ENCODE results near the gene RNASE4.
A peak's percentile ranks its signal among the peaks of the same experiment; 100 is the strongest.

RNASE4 gene

DNA sequence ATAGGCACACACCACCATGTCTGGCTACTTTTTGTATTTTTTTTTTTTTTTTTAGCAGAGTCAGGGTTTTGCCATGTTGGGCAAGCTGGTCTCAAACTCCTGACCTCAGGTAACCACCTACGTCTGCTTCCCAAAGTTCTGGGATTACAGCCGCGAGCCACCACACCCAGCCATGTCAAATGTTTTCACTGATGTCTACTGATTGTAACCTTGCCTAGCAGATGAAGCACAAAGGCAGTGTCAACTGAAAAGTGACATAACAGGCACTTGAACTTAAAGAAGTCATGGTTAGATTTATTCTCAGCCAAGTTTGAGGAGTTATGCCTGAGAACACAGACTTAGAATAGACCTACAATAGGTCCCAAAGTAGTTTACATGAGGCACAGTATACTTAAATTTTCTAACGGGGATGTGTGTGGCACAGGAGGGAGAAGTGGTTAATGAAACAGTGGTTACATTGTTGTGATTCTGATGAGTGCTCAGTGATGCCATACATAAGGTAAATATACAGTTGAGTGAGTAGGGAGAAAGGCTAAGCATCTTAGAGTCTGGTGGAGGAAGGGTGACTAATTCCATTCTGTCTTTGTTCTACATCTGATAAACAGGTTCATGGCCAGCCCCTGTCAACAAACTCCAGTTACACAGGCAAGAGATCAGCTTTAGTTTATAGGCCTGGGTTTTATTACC is 12.6 kb upstream of the RNASE4 start:
- no peak for DNase-seq (ENCODE audit: low read depth in 2 of 3, low spot score in 1 of 3)

DNA sequence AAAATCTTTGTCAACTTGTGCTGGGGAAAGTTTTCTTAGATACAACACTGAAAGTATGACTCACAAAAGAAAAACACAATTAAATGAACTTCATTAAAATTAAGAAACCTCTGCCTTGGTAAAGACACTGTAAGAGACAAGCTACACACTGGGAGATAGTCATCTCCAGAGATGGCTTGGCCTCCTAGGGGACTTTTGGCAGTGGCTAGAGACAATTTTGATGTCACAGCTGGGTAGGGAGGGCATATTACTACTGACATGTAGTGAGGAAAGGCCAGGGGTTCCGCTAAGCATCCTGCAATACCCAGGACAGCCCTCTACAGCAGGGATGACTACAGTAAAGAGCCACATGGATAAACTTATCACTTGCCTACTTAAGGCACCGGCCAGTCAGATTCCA is 8.7 kb upstream of the RNASE4 start:
- DNase-seq (ENCODE audit: low read depth in 2 of 3, low spot score in 1 of 3), result no peak

- no peak for DNase-seq (ENCODE audit: low read depth in 2 of 3, low spot score in 1 of 3)
Observed at GRCh38 chr14:20676072-20676471, 8.3 kb upstream of the RNASE4 start.

GRCh38 chr14:20679907-20680306 is 4.5 kb upstream of the RNASE4 start:
- no peak for DNase-seq (ENCODE audit: low read depth in 2 of 3, low spot score in 1 of 3)

GRCh38 chr14:20680363-20680762 is 4.0 kb upstream of the RNASE4 start:
- no peak for DNase-seq (ENCODE audit: low read depth in 2 of 3, low spot score in 1 of 3)

DNA sequence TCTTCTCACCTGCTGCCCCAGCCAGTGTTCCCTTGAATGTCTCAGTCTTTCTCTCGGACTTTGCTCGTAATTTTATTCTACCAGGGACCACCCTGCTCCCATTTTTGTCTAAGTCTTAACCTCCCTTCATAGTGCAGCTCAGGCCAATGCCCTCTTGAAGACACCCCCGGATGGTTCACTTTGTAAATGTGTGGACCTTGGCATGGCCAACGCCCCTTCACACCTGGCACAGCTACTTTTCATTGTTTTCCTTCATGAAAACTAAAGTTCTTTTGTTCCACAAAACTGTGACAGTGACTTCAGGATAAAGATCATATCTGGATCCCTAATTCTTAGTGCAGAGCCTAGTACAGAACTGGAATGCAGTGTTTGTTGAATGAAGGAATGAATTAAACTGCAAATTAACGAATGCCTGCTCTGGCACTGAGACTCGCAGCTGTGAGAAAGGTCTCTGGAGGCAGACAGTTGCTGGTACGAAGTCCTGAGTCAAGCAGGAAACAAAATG is 3.5 kb upstream of the RNASE4 start:
- DNase-seq (ENCODE audit: low read depth in 2 of 3, low spot score in 1 of 3), result peak in 1 of 3 donors; percentile 43

- peak; percentile 72 to 95 (median 93) for DNase-seq (ENCODE audit: low read depth in 2 of 3, low spot score in 1 of 3)
Observed at GRCh38 chr14:20681348-20682126, 2.8 kb upstream of the RNASE4 start.

- no peak for DNase-seq (ENCODE audit: low read depth in 2 of 3, low spot score in 1 of 3)
Observed at GRCh38 chr14:20682127-20682434, 2.3 kb upstream of the RNASE4 start.

DNA sequence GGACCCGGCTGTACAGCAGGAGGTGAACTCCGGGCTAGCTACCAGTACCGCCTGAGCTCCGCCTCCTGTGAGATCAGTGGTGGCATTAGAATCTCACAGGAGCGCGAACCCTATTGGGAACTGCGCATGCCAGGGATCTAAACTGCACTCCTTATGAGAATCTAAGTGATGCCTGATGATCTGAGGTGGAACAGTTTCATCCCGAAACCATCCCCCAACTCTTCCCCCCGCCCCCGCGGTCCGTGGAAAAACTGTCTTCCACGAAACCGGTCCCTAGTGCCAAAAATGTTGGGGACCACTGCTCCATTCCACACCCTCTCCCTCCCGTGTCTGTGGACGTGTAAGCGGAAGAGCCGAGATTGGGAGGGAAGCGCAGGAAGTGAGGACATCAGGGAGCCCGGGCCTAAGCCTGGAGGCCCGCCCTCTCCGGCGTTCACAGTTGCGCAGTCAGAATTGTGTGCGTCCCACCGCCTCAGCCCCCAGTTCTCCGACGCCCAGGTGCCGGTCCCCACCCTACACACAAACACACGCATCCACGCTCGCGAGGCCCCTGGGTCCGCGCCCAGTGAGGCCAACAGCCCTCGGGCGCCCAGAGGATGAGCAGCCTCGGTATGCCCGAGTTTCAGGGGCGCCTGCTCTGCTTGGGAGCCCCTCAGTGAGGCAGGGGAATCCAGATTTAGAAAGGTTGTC is 1.8 kb upstream of the RNASE4 start:
- DNase-seq (ENCODE audit: low read depth in 2 of 3, low spot score in 1 of 3), result peak; percentile 55 to 72 (median 59)

DNA sequence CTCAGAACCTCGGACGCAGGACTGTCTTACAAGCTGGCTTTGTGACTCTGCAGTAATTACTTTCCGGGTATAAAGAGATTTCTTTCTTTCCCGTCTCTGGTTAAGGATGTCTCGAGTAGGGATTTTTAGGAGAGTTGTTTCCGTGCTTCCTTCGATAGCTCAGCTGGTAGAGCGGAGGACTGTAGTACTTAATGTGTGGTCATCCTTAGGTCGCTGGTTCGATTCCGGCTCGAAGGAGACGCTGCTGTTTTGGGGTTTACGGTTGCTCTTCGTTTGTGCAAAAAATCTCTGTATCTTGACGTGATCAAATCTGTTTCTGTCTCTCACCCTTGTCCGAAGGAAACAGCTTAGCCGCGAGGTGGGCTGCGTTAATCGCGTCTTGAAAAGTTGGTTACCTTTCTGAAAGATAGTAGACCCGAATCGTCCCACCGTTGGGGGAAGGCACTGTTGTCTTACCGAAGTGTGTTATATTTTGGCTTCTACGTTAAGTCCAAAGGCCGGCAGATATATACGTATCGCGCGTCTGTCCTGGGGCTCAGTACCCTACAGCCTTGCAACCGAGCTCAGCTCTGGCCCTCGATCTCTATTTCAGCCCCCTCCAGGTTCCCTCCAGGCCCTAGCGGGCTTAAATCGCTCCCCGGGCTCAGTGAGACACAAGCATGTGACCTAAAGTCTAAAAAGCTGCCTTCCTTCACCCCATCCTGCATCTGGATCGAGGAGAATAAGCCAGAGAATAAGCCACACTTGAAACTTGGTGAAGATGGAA is 1.1 kb upstream of the RNASE4 start:
- DNase-seq (ENCODE audit: low read depth in 2 of 3, low spot score in 1 of 3), result peak; percentile 78 to 86 (median 84)

DNA sequence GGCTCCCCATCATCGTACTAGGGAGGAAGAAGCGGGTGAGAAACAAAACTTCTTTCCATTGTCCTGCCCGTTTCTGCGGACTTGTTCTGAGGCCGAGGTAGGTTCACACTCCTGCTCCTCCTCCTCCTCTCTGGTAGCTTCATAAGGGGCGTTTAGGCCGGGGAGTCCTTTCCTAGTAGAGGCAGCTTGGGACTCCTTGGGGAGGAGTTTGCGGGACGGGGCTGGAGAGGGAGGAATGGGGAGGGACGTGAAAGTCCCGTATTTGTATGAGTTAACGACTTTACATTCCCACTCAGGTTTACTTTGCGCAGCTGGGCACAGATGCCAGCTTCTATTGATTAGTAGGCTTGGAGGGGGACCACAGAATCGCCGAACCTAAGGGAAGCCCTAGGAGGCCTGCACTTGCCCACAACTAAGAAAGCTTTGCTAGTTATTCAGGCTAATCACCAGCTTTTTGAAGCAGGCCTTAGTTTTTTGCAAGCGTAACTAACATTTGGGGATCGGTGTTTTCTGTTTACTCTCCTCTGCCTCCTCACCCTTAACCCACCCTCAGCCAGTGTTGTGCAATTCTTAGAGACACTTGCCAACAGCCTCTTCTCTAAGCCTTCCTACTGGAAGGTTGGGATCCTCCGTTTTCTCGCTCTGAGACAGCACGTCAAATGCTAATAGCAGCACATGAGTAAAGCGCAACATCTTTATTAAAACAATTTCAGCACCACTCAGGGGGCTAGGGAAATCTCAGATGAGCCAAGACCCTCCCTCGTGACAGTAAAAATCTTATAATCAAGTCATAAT is 499 bp downstream of the RNASE4 start:
- no peak for DNase-seq (ENCODE audit: low read depth in 2 of 3, low spot score in 1 of 3)

- no peak for DNase-seq (ENCODE audit: low read depth in 2 of 3, low spot score in 1 of 3)
Observed at GRCh38 chr14:20686386-20687143, 2.2 kb downstream of the RNASE4 start.

DNA sequence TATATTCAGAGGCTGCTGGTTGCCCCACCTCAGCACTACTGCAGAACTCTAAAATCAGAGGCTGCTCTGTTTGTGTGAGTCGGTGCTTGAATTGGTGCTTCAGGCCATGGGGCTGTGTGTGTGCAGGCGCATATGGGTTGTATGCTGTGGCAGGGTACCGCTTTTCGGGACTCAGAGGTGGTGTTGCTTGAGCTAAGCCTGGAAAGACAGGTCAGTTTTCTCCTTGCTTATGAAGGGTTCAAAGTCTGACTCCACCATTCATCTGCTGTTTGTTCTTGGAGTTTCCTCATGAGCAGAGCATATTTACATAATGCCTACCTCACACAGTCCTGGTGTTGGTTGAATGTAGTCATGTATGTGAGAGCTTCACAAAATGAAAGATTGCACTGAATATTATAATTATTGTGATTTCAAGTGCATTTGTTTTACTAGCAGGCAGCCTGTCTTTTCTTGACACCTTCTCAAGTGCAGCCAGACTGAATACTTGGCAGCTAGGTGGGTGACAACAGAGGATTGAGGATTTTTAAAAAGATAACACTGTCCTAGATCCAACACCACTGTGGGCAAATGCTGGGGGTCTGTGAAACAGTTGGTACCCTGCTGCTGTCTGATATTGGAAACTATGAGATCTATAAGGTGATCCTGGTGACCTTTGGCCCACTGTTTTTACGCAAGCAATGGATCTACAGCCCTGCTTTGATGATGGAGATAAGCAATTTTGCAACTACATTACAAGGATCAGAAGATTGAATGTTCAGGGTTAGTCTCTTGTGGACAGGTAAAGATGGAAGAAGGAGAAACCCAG is 3.2 kb downstream of the RNASE4 start:
- DNase-seq (ENCODE audit: low read depth in 2 of 3, low spot score in 1 of 3), result no peak

- DNase-seq (ENCODE audit: low read depth in 2 of 3, low spot score in 1 of 3), result no peak
Observed at GRCh38 chr14:20688167-20688839, 3.9 kb downstream of the RNASE4 start, which contains the start of gene ANG. Gene ANG (plus strand): TSS chr14:20688764. CDS start chr14:20693565, 4,801 bp downstream.

GRCh38 chr14:20690848-20691640 is 6.7 kb downstream of the RNASE4 start:
- DNase-seq (ENCODE audit: low read depth in 2 of 3, low spot score in 1 of 3), result peak in 1 of 3 donors; percentile 59

GRCh38 chr14:20692116-20692751 is 7.9 kb downstream of the RNASE4 start:
- DNase-seq (ENCODE audit: low read depth in 2 of 3, low spot score in 1 of 3), result no peak

DNA sequence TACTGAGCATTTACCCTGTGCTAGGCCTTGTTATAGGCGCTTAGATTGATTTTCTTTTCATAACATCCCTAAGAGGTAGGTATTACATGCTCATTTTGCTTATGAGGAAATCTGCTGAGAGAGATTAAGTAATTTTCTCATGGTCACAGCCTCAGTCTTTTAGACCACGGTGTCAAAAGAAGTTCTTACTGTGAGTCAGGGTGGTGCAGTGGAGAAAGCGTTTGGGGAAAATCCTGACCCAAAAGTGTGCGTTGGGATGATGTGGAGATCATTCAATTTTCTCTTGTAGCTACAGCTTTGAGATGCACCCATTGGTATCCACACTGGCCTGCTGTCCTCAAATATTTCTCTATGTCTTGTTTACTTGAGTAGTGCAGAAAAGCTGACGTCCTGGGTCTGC is 12.4 kb downstream of the RNASE4 start:
- DNase-seq (ENCODE audit: low read depth in 2 of 3, low spot score in 1 of 3), result no peak

Measured in stimulated activated CD4-positive, alpha-beta T cell treated with anti-CD3 and anti-CD28 coated beads, Interleukin-12 subunit alpha, Interleukin-12 subunit beta, amount 100 ng/mL, for 48 hours (primary cell).